H1 (cell line): ENCODE results near the gene PROCR. TPM values are rescaled to one million over a fixed set of nuclear protein-coding genes. Genes with fewer than 3 reads are reported as not detected.

Experiments used
- PHF8 ChIP-seq: fragments of 200-600 bp; sonication (generic); conservative IDR thresholded peaks from 2 replicates; pipeline ENCODE4 v1.7.1; 2012; ENCODE audit warnings: low read depth, mild to moderate bottlenecking, inconsistent platforms, low read length, moderate library complexity
- SAP30 ChIP-seq: fragments of 300-600 bp; sonication (generic); IDR thresholded peaks from 2 replicates; pipeline ENCODE4 v1.7.1; 2012; ENCODE audit warnings: low read length, moderate library complexity, mild to moderate bottlenecking, inconsistent platforms; ENCODE audit not compliant: insufficient read depth, insufficient replicate concordance
- polyA plus RNA-seq, 7 experiments: library from polyadenylated mRNA; depleted of rRNA in 3 of 7; stranded (reverse) in 5 of 7; unstranded in 2 of 7; fragments of >200 nt in 5 of 7; fragments of 200-250 nt in 2 of 7; gene quantifications; 1 replicate in 5 of 7; 2 replicates in 1 of 7; 4 replicates in 1 of 7; pipeline versions ENCODE4 v1.2.1 to v1.2.3, GENCODE V29; 2011 to 2013; ENCODE audit warnings: missing spikeins in 2 of 7, mixed read lengths in 2 of 7
- total RNA-seq: library from RNA; stranded (reverse); fragmentation: NEBNext Ultra II Directional; extraction: Animal tissue kit (Norgen Biotek cat#: 25700); gene quantifications from 2 replicates; pipeline ENCODE4 v1.2.1, GENCODE V29; 2021

PROCR gene
- total and polyA plus RNA-seq, 2 of the 8 experiments (the other 6 are each of a cell fraction or from before 2014, with no cell fraction given) = 21.3 to 42.9 TPM

- TF ChIP-seq SAP30 (no peak), PHF8 (no peak)
Observed at GRCh38 chr20:35187584-35188190, 15.8 kb downstream of the PROCR start (continued).
